Putamen (tissue), 1 donor: Measurements from ENCODE around the gene MIS12.

Experiments
- DNase-seq: peaks from one replicate; pipeline ENCODE4 v3.0.0-alpha.2; 2016; ENCODE audit warnings: low spot score

MIS12 gene

GRCh38 chr17:5535436-5535835 lies 49.1 kb downstream of the MIS12 start:
- no peak for DNase-seq

GRCh38 chr17:5536866-5537650 lies 50.7 kb downstream of the MIS12 start:
- DNase-seq: no peak

- no peak for DNase-seq
These were observed 52.9 kb downstream of the MIS12 start for GRCh38 chr17:5539286-5539685.

GRCh38 chr17:5540321-5540720 lies 54.0 kb downstream of the MIS12 start:
- DNase-seq: no peak
